Stimulated activated CD8-positive, alpha-beta memory T cell treated with anti-CD3 and anti-CD28 coated beads, Interleukin-12 subunit alpha, Interleukin-12 subunit beta, amount 100 ng/mL, for 24 hours (primary cell): ENCODE data around the gene GINS1.

Experiments used
- DNase-seq: peaks from one replicate; pipeline ENCODE4 v3.0.0-alpha.2; 2020; ENCODE audit errors: extremely low read depth

The GINS1 gene

GRCh38 chr20:25477014-25477882 lies 69.8 kb downstream of the GINS1 start:
- DNase-seq, result no peak

- no peak for DNase-seq
Observed at GRCh38 chr20:25478889-25479568, 71.6 kb downstream of the GINS1 start.

- no peak for DNase-seq
Observed at GRCh38 chr20:25479638-25480037, 72.2 kb downstream of the GINS1 start.

GRCh38 chr20:25480156-25480555 lies 72.7 kb downstream of the GINS1 start:
- no peak for DNase-seq

- no peak for DNase-seq
Observed at GRCh38 chr20:25480797-25481196, 73.3 kb downstream of the GINS1 start.

GRCh38 chr20:25481235-25481917 lies 73.9 kb downstream of the GINS1 start:
- DNase-seq, result no peak

GRCh38 chr20:25481918-25482253 lies 74.4 kb downstream of the GINS1 start:
- no peak for DNase-seq

- no peak for DNase-seq
Observed at GRCh38 chr20:25483431-25484132, 76.1 kb downstream of the GINS1 start.

- DNase-seq, result no peak
Observed at GRCh38 chr20:25484224-25484846, 76.9 kb downstream of the GINS1 start.

GRCh38 chr20:25484911-25485511 lies 77.5 kb downstream of the GINS1 start:
- no peak for DNase-seq

GRCh38 chr20:25485872-25486271 lies 78.4 kb downstream of the GINS1 start:
- DNase-seq, result no peak

- no peak for DNase-seq
Observed at GRCh38 chr20:25486377-25486776, 78.9 kb downstream of the GINS1 start.

GRCh38 chr20:25487306-25487705 lies 79.8 kb downstream of the GINS1 start:
- DNase-seq, result no peak

- DNase-seq, result no peak
Observed at GRCh38 chr20:25487975-25488374, 80.5 kb downstream of the GINS1 start.

GRCh38 chr20:25489221-25489871 lies 81.9 kb downstream of the GINS1 start:
- no peak for DNase-seq

GRCh38 chr20:25490656-25491445 lies 83.4 kb downstream of the GINS1 start:
- DNase-seq, result no peak

- DNase-seq, result no peak
Observed at GRCh38 chr20:25491446-25492038, 84.1 kb downstream of the GINS1 start.

- no peak for DNase-seq
Observed at GRCh38 chr20:25493137-25493536, 85.7 kb downstream of the GINS1 start.

GRCh38 chr20:25493748-25494505 lies 86.5 kb downstream of the GINS1 start:
- DNase-seq, result no peak
